ENCODE measurements around the gene JAK3.
A peak's percentile ranks its signal among the peaks of the same experiment; 100 is the strongest.

JAK3 gene

GRCh38 chr19:17865364-17866311 is 17.9 kb upstream of the JAK3 start:
- no peak for DNase-seq

DNA sequence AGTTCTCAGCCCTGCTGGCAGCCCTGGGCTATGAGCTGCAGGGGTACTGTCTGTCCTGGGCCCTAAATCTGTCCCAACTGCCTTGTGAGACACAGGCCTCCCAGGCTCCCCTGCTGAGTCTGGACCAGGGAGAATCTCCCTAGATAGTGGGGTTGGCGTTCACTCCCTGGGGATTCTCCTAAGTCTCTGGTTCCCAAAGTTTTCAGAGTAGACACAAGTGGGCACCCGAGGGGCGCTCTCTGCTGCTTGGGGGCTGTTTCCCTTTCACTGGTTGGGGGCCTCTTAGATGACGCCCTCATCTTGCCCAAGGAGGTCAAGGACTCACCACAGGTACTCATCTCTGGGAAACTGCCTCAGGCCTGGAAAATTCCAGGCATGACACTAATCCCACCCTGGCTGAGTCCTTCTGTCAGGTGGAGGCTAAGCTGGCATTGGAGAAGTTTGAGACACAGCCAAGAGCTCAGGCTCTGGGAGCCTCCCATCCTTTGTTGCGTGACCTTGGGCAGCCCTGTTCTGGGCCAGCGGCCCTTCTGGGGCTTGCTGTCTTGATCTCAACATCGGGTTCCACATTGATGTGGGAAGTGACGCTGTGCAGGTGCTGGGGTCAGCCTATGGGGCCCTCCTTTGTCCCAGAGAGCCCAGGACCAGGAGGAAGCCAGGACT is 15.9 kb upstream of the JAK3 start:
- no peak for DNase-seq

GRCh38 chr19:17862711-17863519 is 15.1 kb upstream of the JAK3 start:
- DNase-seq: no peak

DNA sequence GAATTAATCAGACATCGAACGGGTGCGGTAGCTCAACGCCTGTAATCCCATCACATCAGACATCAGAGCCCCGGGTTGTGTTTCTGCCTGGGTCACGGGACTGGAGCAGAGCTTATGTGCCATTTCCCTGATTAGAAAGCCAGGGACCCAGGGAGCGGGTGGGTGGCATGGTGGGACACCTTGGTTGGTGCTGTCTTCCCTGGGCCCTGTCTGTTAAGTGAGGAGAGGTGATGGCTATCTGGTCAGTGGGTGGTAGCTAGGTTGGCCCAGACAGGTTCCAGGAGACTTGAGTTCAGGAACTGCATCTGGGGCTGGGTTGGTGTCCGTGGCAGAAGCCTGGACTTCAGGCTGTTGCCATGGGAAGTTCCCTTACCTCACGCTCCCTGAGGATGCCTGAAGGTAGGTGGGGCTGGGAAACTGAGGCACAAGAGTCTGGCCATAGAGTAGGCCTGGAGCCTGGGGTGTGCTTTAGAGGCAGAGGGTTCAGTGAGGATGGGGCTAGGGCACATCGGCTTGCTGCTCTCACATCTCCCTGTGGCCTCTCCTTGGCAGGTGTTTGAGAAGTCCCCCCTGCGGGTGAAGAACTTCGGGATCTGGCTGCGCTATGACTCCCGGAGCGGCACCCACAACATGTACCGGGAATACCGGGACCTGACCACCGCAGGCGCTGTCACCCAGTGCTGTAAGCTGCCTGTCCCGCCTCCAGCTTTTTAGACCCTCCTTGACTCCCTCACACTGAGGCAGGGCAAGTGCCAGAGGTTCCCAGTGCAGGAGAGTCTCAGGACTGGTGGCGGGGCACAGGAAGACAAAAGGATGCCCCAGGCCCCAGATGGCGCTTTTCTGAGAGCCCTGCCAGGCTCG is 14.0 kb upstream of the JAK3 start:
- DNase-seq: no peak

- no peak for DNase-seq
Observed at GRCh38 chr19:17860993-17861360, 13.2 kb upstream of the JAK3 start.

GRCh38 chr19:17860331-17860992 is 12.7 kb upstream of the JAK3 start:
- DNase-seq: no peak

DNA sequence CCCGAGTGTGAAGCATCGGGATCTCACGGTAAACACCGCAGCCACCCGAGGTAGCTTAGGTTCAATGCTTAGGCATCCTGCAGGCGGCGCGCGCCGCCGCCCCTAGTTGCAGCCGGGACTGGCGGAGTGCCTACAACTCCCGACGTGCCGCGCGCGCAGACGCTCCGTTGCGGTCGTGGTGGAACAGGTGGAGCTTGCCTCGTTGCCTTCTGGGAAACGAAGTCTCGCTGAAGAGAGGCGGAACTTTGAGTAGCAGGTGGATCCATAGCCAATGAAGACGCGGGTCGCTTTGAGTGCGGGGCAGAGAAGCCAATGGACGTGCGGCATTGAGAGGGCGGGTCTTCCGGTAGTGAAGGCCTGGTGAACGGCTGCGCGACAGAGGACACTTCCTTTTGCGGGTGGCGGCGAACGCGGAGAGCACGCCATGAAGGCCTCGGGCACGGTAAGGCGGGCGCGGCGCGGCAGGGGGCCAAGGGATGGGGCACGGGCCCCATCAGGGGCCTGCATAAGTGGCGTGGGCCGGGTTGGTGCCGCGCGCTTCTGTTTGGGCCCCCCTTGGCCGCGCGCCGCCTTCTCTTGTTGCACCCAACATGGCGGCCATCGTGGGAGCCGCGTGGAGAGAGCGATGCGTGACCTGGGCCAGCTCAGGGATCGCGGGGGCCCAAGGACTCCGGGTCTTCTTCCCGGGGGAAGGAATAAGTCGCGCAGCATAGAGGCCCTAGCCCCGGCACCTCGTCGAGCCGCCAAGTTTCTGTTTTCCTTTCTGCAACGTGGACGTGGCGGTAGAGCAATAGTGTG is 11.9 kb upstream of the JAK3 start, which contains the start of gene RPL18A:
Gene RPL18A, plus strand, starts transcription at position 378 of the 798 bp plus-strand sequence. Its CDS starts 47 bp downstream, at position 425.
- DNase-seq: peak; percentile 100

- DNase-seq: peak; percentile 66
Observed at GRCh38 chr19:17855280-17856152, 7.7 kb upstream of the JAK3 start.

DNA sequence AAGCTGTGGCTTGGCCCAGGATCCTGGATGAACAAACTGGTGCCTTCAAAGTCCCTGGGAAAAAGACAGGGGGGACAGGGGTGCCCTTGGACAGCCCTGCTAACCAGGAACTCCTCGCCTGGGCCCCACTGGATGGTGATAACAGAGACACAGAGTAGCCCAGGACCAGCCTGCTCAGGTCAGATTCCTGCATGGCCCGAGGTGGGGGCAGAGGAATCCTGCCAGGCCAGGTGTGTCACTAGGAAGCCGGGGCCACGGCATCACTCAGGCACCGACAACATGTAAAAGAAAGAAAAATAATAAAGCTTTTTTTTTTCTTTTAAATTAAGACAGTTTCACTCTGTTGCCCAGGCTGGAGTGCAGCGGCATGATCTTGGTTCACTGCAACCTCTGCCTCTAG is 6.3 kb upstream of the JAK3 start:
- no peak for DNase-seq

DNA sequence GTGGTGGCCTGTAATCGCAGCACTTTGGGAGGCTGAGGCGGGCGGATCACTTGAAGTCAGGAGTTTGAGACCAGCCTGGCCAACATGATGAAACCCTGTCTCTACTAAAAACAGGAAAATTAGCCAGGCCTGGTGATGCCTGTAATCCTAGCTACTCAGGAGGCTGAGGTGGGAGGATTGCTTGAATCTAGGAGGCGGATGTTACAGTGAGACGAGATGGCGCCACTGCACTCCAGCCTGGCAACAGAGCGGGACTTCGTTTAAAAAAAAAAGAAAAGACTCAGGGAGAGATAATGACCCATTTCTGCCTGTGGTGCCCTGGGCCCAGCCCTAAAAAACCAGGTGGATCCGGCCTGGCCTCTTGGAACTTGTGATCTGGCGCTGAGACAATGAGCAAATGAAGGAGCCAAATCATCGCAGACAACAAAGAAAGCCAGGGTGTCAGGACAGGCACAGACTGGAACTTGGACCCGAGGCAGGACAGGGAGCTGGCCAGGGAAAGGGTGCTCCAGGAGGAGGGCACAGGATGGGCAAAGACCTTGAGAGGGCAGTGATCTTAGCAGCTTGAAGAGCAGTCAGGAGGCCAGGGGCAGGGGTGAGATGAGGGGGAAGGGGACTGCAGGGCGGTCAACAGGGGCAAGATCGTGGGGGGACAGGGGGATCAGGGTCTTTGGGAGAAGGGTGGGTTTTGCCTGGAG is 962 bp upstream of the JAK3 start:
- DNase-seq: no peak

DNA sequence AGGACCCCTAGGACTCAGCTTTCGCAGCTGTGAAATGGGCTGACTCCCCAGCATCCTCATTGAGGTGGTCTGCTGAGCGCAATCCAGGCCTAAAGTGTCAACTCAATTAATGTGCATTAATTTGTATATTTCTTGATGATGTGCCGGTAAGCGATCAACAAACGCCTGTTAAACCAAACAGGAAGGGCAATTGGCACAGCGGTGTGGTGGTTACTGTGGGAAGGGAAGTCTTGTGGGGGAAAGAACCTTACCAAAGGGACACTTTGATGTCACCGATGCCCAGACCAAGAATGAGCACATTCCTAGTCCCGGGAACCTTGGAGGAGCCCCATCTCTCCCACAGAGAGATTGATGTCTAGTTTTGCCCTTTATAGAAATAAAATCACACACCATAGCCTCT is 1.6 kb downstream of the JAK3 start:
- no peak for DNase-seq

DNA sequence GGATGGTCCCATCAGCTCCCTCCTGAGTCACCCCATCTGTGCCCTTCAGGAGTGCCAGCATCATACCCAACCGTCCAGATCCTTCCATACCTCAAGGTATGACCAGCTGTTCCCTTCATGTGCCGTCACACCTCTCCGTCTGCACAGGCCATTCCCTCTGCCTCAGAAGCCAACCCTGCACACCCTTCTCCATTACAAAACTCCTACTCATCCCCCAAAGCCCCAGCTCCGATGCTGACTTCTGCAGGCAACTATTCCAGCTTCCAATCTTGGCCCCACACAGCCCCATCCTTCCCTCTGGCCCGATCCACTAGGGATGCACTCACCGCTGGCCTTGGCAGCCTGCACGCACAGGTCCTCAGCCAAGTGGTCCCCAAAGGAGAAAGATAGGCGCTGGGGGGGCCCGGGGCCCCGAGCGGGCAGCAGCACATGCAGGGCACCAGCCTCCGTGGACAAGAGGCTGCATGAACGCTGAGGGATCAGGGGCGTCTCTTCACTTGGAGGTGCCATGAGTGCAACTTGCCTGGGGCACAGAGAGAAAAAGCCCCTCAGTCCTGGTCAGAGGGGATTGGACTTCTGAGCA is 3.8 kb downstream of the JAK3 start:
- DNase-seq: no peak

GRCh38 chr19:17843292-17843827 is 4.4 kb downstream of the JAK3 start:
- DNase-seq: no peak

DNA sequence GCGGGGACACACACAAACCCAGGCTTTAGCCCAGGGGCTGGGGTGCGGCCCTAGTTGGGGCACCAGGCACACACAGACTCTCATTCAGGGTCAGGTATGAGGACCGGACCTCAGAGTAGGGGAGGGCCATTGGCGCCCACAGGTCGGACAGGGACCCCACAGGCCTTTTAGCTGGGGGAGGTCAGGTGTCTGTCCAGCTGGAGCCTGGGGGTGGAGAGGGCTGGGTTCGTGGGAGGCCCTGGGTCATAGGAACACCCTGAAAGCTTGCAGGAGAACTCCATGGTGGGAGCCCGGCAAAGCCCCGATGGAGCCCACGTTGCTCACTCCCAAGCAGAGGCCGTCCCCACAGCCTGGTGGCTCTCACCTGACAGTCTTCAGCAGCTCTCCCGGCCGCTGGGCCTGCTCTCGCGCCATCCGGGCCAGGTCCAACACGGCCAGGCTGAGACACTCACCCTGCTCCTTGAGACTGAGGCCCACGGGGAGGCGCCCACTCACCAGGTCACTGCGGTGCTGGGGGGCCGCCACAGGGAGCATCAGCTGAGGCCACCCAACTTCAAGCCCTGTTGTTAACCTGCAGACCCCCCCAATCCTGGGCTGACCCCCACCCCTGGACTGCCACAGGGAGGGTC is 5.0 kb downstream of the JAK3 start:
- DNase-seq: no peak

- DNase-seq: peak; percentile 88
Observed at GRCh38 chr19:17841810-17842662, 5.7 kb downstream of the JAK3 start.

DNA sequence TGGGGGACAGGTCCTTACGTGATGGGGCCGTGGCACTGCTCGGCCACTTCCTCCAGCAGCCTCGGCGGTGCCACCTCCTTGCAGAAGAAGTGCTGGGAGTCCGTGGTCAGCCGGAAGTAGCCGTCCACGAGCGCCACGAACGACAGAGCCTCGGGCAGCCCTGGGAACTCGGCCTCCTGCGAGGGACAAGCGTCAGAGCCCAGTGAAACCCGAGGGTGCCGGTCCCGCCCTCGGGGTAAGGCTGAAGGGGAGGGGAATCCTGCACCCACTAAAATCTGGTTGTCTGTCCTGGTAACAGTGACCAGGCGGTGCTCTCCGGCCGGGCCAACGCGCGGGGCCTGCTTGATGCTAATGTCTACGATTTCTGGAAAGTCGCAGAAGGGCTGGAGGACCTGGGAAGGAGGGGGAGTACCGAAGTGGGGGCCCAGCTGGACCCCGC is 6.4 kb downstream of the JAK3 start:
- DNase-seq: no peak

DNA sequence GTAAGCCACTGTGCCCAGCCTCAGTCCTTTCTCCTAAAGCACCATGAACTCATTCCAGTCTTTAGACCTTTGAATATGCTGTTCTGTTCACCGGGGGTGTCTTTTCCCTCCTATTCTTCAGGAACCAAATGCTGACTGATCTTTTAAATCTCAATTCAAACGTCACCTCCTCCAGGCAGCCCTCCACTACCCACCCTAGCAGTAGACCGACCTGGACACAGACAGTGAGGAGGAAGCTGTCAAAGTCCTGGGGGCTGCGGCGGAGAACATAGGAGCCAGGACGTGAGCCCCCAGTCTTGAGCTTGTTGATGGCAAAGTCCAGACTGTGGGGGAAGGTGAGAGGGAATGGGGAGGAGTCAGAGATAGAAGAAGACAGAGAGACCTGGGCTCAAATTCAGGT is 7.8 kb downstream of the JAK3 start:
- no peak for DNase-seq

Measured in fibroblast of skin of scalp (primary cell).